SK-N-MC (cell line): ENCODE results near the gene SLC15A3.

ENCODE experiments used
- EZH2 ChIP-seq: fragments of 200-600 bp; sonication (generic); IDR thresholded peaks from one replicate; pipeline ENCODE4 v1.6.1; 2017; ENCODE audit warnings: antibody characterized with exemption
- POLR2AphosphoS5 ChIP-seq: IDR thresholded peaks from 2 replicates; pipeline ENCODE4 v1.6.1; 2012; ENCODE audit warnings: mild to moderate bottlenecking, low read depth, low read length, borderline replicate concordance

DNA sequence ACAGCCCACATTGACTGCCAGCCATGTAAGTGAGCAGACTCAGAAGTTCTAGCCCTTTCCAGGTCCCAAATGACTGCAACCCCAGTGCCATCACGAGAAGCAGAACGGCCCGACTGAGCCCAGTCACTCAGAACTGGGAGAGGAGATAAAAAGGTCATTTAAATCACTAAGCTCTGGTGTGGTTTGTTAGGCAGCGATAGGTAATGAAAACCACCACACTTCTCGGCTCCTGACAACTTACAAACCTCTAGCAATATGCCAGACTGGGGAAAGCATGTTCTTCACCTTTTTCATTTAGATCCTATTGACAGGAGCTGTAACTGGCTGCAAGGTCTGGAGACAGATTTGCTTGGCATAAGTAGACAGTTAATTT lies 6.7 kb downstream of the SLC15A3 start:
- TF ChIP-seq POLR2AphosphoS5 (no peak), EZH2 (no peak)
